Endothelial cell of umbilical vein (primary cell): Measurements from ENCODE around the gene MRNIP. TPM values are rescaled to one million over a fixed set of nuclear protein-coding genes. Genes with fewer than 3 reads are reported as not detected.

ENCODE experiments used
- BruUV-seq: library from RNA; stranded (reverse); fragments of 400-500 nt; replicated peaks from 2 replicates; lab custom pipeline; 2021; lab: Mats Ljungman, UMichigan
- CTCF ChIA-PET: fragments of 300-600, 350-600 bp; sonication (Branson Sonifier 250); formaldehyde crosslinking; loops from one replicate; lab custom pipeline; 2021; ENCODE audit warnings: antibody characterized with exemption, inconsistent platforms; lab: Charles Lee
- POLR2A ChIA-PET: fragments of 300-600, 350-600 bp; sonication (Branson Sonifier 250); formaldehyde crosslinking; loops from one replicate; lab custom pipeline; 2021; ENCODE audit warnings: antibody characterized with exemption, inconsistent platforms; lab: Charles Lee
- DNase-seq: peaks from one replicate; pipeline ENCODE4 v3.0.0-alpha.2; 2011; ENCODE audit warnings: low read depth, low spot score
- FAIRE-seq: peaks from 2 replicates; lab custom pipeline; 2011; peaks lifted over from hg19 to GRCh38; lab: Jason Lieb, UNC
- H2AFZ ChIP-seq: 2 replicates; pipeline ENCODE4 v1.6.0; 2012; ENCODE audit warnings: low read depth, low read length, control low read depth, inconsistent platforms
- H3K27ac ChIP-seq: 2 replicates; pipeline ENCODE4 v1.5.1; 2011; ENCODE audit warnings: low read depth, mild to moderate bottlenecking, control low read depth, low read length, moderate library complexity; ENCODE audit not compliant: insufficient read depth
- H3K27me3 ChIP-seq, 2 experiments: 2 replicates each; pipeline versions ENCODE4 v1.6.0 to v1.6.1; 2011; ENCODE audit warnings: low read length in 2 of 2, mixed read lengths in 1 of 2; ENCODE audit not compliant: control insufficient read depth in 2 of 2, insufficient read depth in 2 of 2
- H3K36me3 ChIP-seq, 2 experiments: 2 replicates in 1 of 2; 3 replicates in 1 of 2; pipeline ENCODE4 v1.5.1; 2011; ENCODE audit warnings: low read length in 2 of 2, mild to moderate bottlenecking in 1 of 2, moderate library complexity in 1 of 2; ENCODE audit not compliant: control insufficient read depth in 2 of 2, insufficient read depth in 2 of 2; ENCODE audit errors: extremely low read depth in 1 of 2
- H3K4me1 ChIP-seq: 3 replicates; pipeline ENCODE4 v1.5.1; 2011; ENCODE audit warnings: mild to moderate bottlenecking, low read length; ENCODE audit not compliant: control insufficient read depth, insufficient read depth; ENCODE audit errors: extremely low read depth
- H3K4me2 ChIP-seq: 2 replicates; pipeline ENCODE4 v1.6.1; 2011; ENCODE audit warnings: low read length, control low read depth, mixed read lengths; ENCODE audit not compliant: insufficient read depth
- H3K4me3 ChIP-seq, 3 experiments: fragments of 200-600 bp in 1 of 3; sonication (generic), shearing (Covaris generic) in 1 of 3; replicated peaks in 1 of 3; 2 replicates each; pipeline ENCODE4 v1.5.1; 2011 to 2016; ENCODE audit warnings: control low read depth in 3 of 3, low read length in 3 of 3, mild to moderate bottlenecking in 2 of 3, inconsistent platforms in 1 of 3, low read depth in 1 of 3, moderate library complexity in 1 of 3; ENCODE audit not compliant: insufficient read depth in 1 of 3
- H3K79me2 ChIP-seq: 2 replicates; pipeline ENCODE4 v1.6.0; 2012; ENCODE audit warnings: low read length, inconsistent platforms; ENCODE audit not compliant: control insufficient read depth, insufficient read depth
- H3K9ac ChIP-seq: replicated peaks from 2 replicates; pipeline ENCODE3; 2011; ENCODE audit warnings: low read length, control low read depth; ENCODE audit not compliant: insufficient read depth; ENCODE audit errors: extremely low read depth
- H3K9me1 ChIP-seq: replicated peaks from 3 replicates; pipeline ENCODE4 v1.6.0; 2011; ENCODE audit warnings: mild to moderate bottlenecking, low read length; ENCODE audit not compliant: control insufficient read depth, insufficient read depth; ENCODE audit errors: extremely low read depth
- H3K9me3 ChIP-seq: replicated peaks from 2 replicates; pipeline ENCODE4 v1.5.1; 2012; ENCODE audit warnings: low read length, inconsistent platforms; ENCODE audit not compliant: control insufficient read depth, insufficient read depth
- H4K20me1 ChIP-seq: replicated peaks from 2 replicates; pipeline ENCODE3; 2011; ENCODE audit warnings: mild to moderate bottlenecking, low read length; ENCODE audit not compliant: control insufficient read depth, insufficient read depth; ENCODE audit errors: extremely low read depth
- GATA2 ChIP-seq: IDR thresholded peaks from 2 replicates; pipeline ENCODE4 v1.7.0; 2011; ENCODE audit warnings: low read depth, mild to moderate bottlenecking, moderate library complexity, mixed read lengths, low read length; ENCODE audit not compliant: insufficient read length, insufficient read depth
- dilution Hi-C: fragments of 300-500 bp; cut with MboI; formaldehyde crosslinking; loops from one replicate; pipeline ENCODE4 v1.15.0; 2019; ENCODE audit warnings: low sequenced_read_pairs; ENCODE audit not compliant: extremely low pct_ligation_motif_present
- intact Hi-C: fragments of 100-400 bp; cut with micrococcal nuclease; formaldehyde crosslinking; loops from one replicate; pipeline ENCODE4 v1.10.0; 2022
- polyA plus RNA-seq, 4 experiments: library from polyadenylated mRNA; depleted of rRNA in 3 of 4; stranded (reverse) in 3 of 4; unstranded in 1 of 4; fragments of >200 nt; gene quantifications; 2 replicates each; pipeline versions ENCODE4 v1.2.1 to v1.2.3, GENCODE V29; 2011 to 2012; ENCODE audit warnings: missing spikeins in 1 of 4
- total RNA-seq: library from RNA; stranded (reverse); gene quantifications from 2 replicates; pipeline ENCODE4 v1.2.3, GENCODE V29; 2021
- TF ChIP-seq, protein P1 (sequence below), 2 donors: IDR thresholded peaks; 1 replicate in 1 of 2; 2 replicates in 1 of 2; pipeline ENCODE4 v1.5.1; 2011; ENCODE audit warnings: low read length in 2 of 2, mild to moderate bottlenecking in 2 of 2, moderate library complexity in 2 of 2, control low read depth in 1 of 2, inconsistent platforms in 1 of 2, low read depth in 1 of 2; ENCODE audit not compliant: insufficient read depth in 1 of 2; ENCODE audit errors: extremely low read depth in 1 of 2

The MRNIP gene
- total and polyA plus RNA-seq, 2 donors (not counting 3 experiments of a cell fraction or from before 2014, with no cell fraction given): 17.1 to 19.1 TPM

DNA sequence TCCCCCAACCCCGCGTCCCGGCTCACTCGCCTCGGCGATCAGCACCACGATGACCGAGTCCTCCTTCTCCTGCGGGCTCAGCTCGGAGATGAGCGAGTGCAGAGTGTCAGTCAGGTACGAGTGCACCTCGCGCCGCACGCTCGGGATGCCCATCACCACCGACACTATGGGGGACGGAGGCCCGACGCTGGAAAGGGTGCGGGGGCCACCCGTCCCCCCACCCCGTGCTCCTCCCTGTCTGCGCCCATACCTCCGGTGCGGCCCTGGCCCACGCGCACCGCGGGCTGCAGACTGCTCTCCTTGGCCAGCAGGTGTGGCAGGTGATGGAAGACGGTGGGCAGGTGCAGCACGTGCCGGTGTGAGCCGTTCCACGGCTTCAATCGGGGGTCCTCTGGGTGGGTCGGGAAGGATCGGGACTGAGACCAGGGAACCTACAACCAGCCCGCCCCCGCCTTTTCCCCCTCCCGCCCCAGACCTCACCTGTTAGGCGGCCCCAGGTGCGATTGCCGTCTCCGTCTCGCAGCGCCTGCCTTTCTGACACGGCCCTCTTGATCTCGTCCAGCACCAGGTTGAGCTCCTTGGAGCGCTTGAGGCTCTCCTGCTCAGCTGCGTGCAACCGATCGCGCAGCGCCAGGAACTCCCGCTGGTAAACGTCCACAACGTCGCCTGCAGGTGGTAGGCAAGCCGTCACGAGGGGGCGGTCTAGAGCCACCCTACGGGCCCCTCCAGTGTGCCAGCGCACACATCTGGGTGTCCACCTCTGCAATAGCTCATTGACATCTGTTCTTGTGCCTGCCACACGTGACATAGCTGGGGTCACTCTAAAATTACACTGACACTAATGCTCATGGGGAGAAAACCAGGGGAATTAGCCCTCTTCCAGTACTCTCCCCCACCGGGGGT, 57.1 kb downstream of the MRNIP start:
- Histone ChIP-seq H3K27ac (no peak overlapping the region), H3K27me3 (no peaks in the 10 kb centered on the region), H3K4me3 (no peak overlapping the region), H3K36me3 (peaks cover 10 to 41% of the 10 kb centered on the region in 2 experiments), H3K79me2 (peaks cover 33% of the 10 kb centered on the region), H3K4me2 (no peak overlapping the region), H3K9me3 (no peaks in the 10 kb centered on the region), H2AFZ (no peak overlapping the region), H3K9me1 (no peaks in the 10 kb centered on the region), H4K20me1 (no peaks in the 10 kb centered on the region), H3K9ac (no peak overlapping the region), H3K4me1 (peaks cover 22% of the 10 kb centered on the region)
- BruUV-seq: no TSS peak
- FAIRE-seq: peak; percentile 77
- dilution Hi-C loops: no loop called here
- POLR2A ChIA-PET: interaction anchor here (0.6 to 2.5 kb wide), 3 partner anchors 19 to 1016 kb away, joined by 3 to 8 read pairs (median 4); partner anchors contain the start of gene SQSTM1
- intact Hi-C loops: loop anchor here (1.0 to 5.0 kb wide), 4 partner anchors 105 to 289 kb away; partner anchors contain the start of genes RNF130 and TBC1D9B
- DNase-seq: peak; percentile 63
- TF ChIP-seq GATA2: no peak
- TF ChIP-seq, protein P1, sequence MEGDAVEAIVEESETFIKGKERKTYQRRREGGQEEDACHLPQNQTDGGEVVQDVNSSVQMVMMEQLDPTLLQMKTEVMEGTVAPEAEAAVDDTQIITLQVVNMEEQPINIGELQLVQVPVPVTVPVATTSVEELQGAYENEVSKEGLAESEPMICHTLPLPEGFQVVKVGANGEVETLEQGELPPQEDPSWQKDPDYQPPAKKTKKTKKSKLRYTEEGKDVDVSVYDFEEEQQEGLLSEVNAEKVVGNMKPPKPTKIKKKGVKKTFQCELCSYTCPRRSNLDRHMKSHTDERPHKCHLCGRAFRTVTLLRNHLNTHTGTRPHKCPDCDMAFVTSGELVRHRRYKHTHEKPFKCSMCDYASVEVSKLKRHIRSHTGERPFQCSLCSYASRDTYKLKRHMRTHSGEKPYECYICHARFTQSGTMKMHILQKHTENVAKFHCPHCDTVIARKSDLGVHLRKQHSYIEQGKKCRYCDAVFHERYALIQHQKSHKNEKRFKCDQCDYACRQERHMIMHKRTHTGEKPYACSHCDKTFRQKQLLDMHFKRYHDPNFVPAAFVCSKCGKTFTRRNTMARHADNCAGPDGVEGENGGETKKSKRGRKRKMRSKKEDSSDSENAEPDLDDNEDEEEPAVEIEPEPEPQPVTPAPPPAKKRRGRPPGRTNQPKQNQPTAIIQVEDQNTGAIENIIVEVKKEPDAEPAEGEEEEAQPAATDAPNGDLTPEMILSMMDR (IDR thresholded peaks at IDR 0.05; ENCODE audit: extremely low read depth in 1 of 2, insufficient read depth in 1 of 2, low read depth in 1 of 2, low read length in 2 of 2): peak; percentile 77 to 86
- CTCF ChIA-PET: interaction anchor here (0.6 to 2.4 kb wide), 27 partner anchors 10 to 290 kb away, joined by 3 to 21 read pairs (median 4); partner anchors contain the start of genes MAML1 and SQSTM1
